BLaER1 (cell line): ENCODE results near the gene SH3TC1.

Experiments used
- H3K27ac ChIP-seq: shearing (Covaris generic); formaldehyde crosslinking; 2 replicates; pipeline ENCODE4 v1.8.1; 2022
- H3K27me3 ChIP-seq: shearing (Covaris generic); formaldehyde crosslinking; 2 replicates; pipeline ENCODE4 v1.8.1; 2022
- H3K36me3 ChIP-seq: shearing (Covaris generic); formaldehyde crosslinking; 2 replicates; pipeline ENCODE4 v1.8.1; 2022
- H3K4me1 ChIP-seq: shearing (Covaris generic); formaldehyde crosslinking; 2 replicates; pipeline ENCODE4 v1.8.1; 2022
- H3K4me2 ChIP-seq: shearing (Covaris generic); formaldehyde crosslinking; 2 replicates; pipeline ENCODE4 v1.8.1; 2022
- H3K4me3 ChIP-seq: shearing (Covaris generic); formaldehyde crosslinking; 2 replicates; pipeline ENCODE4 v1.8.1; 2022
- H3K9ac ChIP-seq: shearing (Covaris generic); formaldehyde crosslinking; 2 replicates; pipeline ENCODE4 v1.8.1; 2022
- H3K9me3 ChIP-seq: shearing (Covaris generic); formaldehyde crosslinking; 2 replicates; pipeline ENCODE4 v1.8.1; 2022
- H4K20me1 ChIP-seq: shearing (Covaris generic); formaldehyde crosslinking; 2 replicates; pipeline ENCODE4 v1.8.1; 2022
- Cebpa-rat ChIP-seq: shearing (Covaris generic); IDR thresholded peaks from 2 replicates; pipeline ENCODE4 v1.8.1; 2022

SH3TC1 gene

GRCh38 chr4:8270912-8271815, 72.1 kb downstream of the SH3TC1 start:
- H3K9me3 ChIP-seq: no peaks in the 10 kb centered on the region
- TF ChIP-seq Cebpa-rat: no peak
- peak overlapping the region; percentile 97 for H3K4me2 ChIP-seq
- peaks cover 63% of the 10 kb centered on the region for H4K20me1 ChIP-seq
- peaks cover 77% of the 10 kb centered on the region for H3K4me1 ChIP-seq
- peak overlapping the region; percentile 97 for H3K4me3 ChIP-seq
- peak overlapping the region; percentile 97 for H3K27ac ChIP-seq
- H3K27me3 ChIP-seq: peaks cover 4% of the 10 kb centered on the region; the same call in 1 of the 2 replicates
- H3K36me3 ChIP-seq: peaks cover 44% of the 10 kb centered on the region
- H3K9ac ChIP-seq: peak overlapping the region; percentile 98

DNA sequence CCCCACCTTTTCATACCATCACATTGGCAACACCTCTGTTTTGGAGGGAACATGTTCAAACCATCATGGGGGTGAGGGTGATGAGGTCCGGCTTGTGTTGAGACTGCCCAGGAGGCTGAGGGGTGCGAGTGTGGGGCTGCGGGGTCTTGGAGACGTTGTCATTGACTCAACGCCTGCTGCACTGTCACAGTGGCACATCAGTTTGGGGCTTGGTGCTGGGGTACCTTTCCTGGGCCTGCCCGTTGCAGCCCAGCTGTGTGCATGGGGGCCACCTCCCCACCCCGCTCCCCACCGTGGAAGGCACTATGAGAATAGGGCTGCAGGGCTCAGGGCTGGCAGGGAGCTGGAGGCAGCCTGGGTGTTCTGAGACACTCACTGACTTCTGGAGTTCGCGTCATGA, 72.7 kb downstream of the SH3TC1 start:
- peak overlapping the region; percentile 97 for H3K27ac ChIP-seq
- peak overlapping the region; percentile 97 for H3K4me2 ChIP-seq
- TF ChIP-seq Cebpa-rat: no peak
- H3K4me3 ChIP-seq: peak overlapping the region; percentile 97
- peaks cover 4% of the 10 kb centered on the region; the same call in 1 of the 2 replicates for H3K27me3 ChIP-seq
- H3K9ac ChIP-seq: peak overlapping the region; percentile 98
- peaks cover 69% of the 10 kb centered on the region for H4K20me1 ChIP-seq
- H3K4me1 ChIP-seq: peaks cover 77% of the 10 kb centered on the region
- H3K9me3 ChIP-seq: no peaks in the 10 kb centered on the region
- H3K36me3 ChIP-seq: peaks cover 45% of the 10 kb centered on the region

GRCh38 chr4:8272472-8273428, 73.7 kb downstream of the SH3TC1 start:
- Histone ChIP-seq H3K36me3 (peaks cover 45% of the 10 kb centered on the region), H3K4me2 (peak overlapping the region; percentile 97), H3K4me3 (peak overlapping the region; percentile 97), H3K9ac (peak overlapping the region; percentile 98), H3K27ac (peak overlapping the region; percentile 97), H3K27me3 (peaks cover 4% of the 10 kb centered on the region; the same call in 1 of the 2 replicates), H4K20me1 (peaks cover 79% of the 10 kb centered on the region), H3K9me3 (no peaks in the 10 kb centered on the region), H3K4me1 (peaks cover 77% of the 10 kb centered on the region)
- TF ChIP-seq Cebpa-rat: no peak

- H3K4me1 ChIP-seq: peaks cover 77% of the 10 kb centered on the region
- H3K9ac ChIP-seq: peak overlapping the region; percentile 98
- peaks cover 4% of the 10 kb centered on the region; the same call in 1 of the 2 replicates for H3K27me3 ChIP-seq
- H3K36me3 ChIP-seq: peaks cover 45% of the 10 kb centered on the region
- H3K9me3 ChIP-seq: no peaks in the 10 kb centered on the region
- peaks cover 86% of the 10 kb centered on the region for H4K20me1 ChIP-seq
- no peak for TF ChIP-seq Cebpa-rat
- H3K4me3 ChIP-seq: peak overlapping the region; percentile 97
- peak overlapping the region; percentile 97 for H3K27ac ChIP-seq
- H3K4me2 ChIP-seq: peak overlapping the region; percentile 97
Observed at GRCh38 chr4:8273450-8273849, 74.4 kb downstream of the SH3TC1 start.

- Histone ChIP-seq H3K9me3 (no peaks in the 10 kb centered on the region), H3K4me1 (peaks cover 76% of the 10 kb centered on the region), H3K27me3 (peaks cover 4% of the 10 kb centered on the region; the same call in 1 of the 2 replicates), H3K4me3 (peak overlapping the region; percentile 97), H3K9ac (peak overlapping the region; percentile 98), H3K27ac (peak overlapping the region; percentile 97), H3K36me3 (peaks cover 45% of the 10 kb centered on the region), H4K20me1 (peaks cover 91% of the 10 kb centered on the region), H3K4me2 (peak overlapping the region; percentile 97)
- no peak for TF ChIP-seq Cebpa-rat
Observed at GRCh38 chr4:8274066-8274652, 75.1 kb downstream of the SH3TC1 start.

DNA sequence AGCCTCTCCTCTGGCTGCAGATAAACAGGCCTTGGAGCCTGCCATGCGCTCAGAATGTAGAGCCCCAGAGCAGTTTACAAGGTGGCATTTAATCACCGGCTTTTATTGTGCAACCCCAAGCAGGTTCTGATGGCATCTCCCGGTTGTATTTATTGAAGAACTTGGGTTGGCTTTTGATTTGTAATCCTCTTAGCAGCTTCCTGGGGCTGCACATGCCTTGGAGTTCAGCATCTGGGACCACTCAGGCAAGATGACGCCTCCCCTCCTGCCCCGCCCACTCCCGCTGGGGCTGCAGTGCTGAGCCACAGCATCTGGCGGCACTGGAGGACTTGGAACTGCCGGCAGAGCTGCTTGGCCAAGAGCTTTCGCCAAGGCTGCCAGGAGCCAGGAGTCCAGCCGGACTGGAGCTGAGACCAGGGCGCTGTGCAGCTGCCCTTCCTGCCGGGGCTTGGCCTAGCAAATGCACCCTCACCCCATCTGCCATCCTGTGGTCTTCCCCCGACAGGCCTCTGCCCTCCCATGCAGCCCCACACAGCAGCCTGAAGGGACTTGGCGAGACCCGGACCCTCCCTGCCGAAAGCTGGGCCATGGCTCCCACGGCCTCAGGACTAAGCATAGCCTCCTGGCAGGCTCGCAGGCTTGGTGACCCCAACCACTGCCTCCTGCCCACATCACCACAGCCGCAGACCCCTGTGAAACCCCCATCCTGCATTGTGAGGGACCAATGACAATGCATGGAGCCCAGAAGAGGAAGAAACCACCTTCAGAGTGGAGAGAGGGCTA, 75.9 kb downstream of the SH3TC1 start:
- Histone ChIP-seq H3K4me2 (peak overlapping the region; percentile 97), H3K9me3 (no peaks in the 10 kb centered on the region), H3K27ac (peak overlapping the region; percentile 97), H4K20me1 (peaks cover 97% of the 10 kb centered on the region), H3K36me3 (peaks cover 45% of the 10 kb centered on the region), H3K27me3 (peaks cover 2% of the 10 kb centered on the region; the same call in 1 of the 2 replicates), H3K9ac (peak overlapping the region; percentile 98), H3K4me1 (peaks cover 80% of the 10 kb centered on the region), H3K4me3 (peak overlapping the region; percentile 97)
- peak; percentile 63 for TF ChIP-seq Cebpa-rat

GRCh38 chr4:8275548-8275910, 76.4 kb downstream of the SH3TC1 start:
- H3K4me2 ChIP-seq: peak overlapping the region; percentile 97
- peaks cover 97% of the 10 kb centered on the region for H4K20me1 ChIP-seq
- H3K4me1 ChIP-seq: peaks cover 86% of the 10 kb centered on the region
- no peak for TF ChIP-seq Cebpa-rat
- H3K27ac ChIP-seq: peak overlapping the region; percentile 97
- H3K27me3 ChIP-seq: no peaks in the 10 kb centered on the region
- peaks cover 50% of the 10 kb centered on the region for H3K36me3 ChIP-seq
- peak overlapping the region; percentile 97 for H3K4me3 ChIP-seq
- H3K9ac ChIP-seq: peak overlapping the region; percentile 98
- H3K9me3 ChIP-seq: no peaks in the 10 kb centered on the region

DNA sequence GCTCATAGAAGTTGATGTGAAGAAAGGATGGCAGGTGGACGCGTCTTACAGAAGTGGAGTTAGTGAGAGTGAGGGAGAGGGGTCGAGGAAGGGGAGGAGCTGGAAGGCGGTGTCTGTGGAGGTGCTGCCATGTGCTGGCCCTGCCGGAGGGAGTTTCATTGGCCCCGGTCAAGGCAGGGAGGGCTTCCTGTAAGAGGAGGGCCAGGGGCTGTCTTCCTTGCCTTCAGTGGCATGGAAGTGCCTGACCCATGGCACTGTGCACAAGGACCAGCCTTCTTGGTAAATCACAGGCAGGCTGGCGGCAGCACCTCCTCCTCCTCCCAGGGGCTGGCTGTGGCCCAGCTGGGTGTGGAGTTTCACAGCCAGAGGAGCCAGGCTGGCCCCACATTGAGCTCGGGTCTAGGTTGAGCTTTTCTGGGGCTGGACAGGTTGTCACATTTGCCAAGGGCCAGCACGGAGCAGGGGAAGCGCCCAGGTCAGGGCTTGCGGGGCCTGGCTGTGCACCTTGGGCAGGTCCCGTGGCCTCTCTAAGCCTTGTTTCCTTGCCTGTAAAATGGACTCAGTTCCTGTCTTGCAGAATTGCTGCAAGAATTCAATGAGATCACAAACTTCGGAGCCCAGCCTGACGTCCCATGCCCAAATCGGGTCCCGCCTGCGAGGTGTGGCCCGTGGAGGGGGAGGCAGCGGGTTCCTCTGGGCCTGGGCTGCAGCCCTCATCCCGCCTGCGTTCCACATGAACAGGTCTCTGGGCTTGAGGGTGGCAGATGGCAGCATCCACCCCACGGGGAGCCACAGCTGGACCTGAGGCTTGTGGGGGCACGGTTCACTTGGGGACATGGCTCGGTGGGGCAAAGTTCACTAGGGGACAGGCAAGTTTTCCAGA, 77.5 kb downstream of the SH3TC1 start:
- no peak for TF ChIP-seq Cebpa-rat
- peak overlapping the region; percentile 97 for H3K4me3 ChIP-seq
- H3K9ac ChIP-seq: peak overlapping the region; percentile 98
- H3K4me1 ChIP-seq: peaks cover 97% of the 10 kb centered on the region
- H3K27me3 ChIP-seq: no peaks in the 10 kb centered on the region
- H3K4me2 ChIP-seq: peak overlapping the region; percentile 97
- H3K36me3 ChIP-seq: peaks cover 55% of the 10 kb centered on the region
- H4K20me1 ChIP-seq: peaks cover 97% of the 10 kb centered on the region
- no peaks in the 10 kb centered on the region for H3K9me3 ChIP-seq
- peak overlapping the region; percentile 97 for H3K27ac ChIP-seq
